ENCODE measurements around the gene METTL18.

The METTL18 gene

DNA sequence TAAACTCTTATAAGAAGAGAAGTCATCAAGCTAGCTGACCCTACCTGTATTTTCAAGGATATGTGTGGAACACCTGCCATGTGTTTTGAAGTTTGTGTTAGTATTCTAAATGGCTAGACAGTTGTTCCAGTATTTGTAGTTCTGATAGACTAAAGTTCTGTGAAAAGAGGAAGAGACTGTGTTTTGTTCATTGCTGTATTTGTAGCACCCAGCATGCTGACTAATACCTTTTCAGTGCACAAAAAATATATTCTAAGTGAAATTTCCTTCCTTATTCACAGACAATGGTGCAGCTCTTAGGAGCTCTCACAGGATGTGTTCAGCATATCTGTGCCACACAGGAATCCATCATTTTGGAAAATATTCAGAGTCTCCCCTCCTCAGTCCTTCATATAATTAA is 8.2 kb upstream of the METTL18 start:
- no peaks in the 10 kb centered on the region for H3K27me3 ChIP-seq (ENCODE audit: insufficient read depth, poor library complexity, severe bottlenecking)
- no peak overlapping the region for H3K27ac ChIP-seq (ENCODE audit: poor library complexity, severe bottlenecking)
- H3K4me1 ChIP-seq (ENCODE audit: insufficient read depth, poor library complexity, severe bottlenecking), result no peaks in the 10 kb centered on the region
- H3K9me3 ChIP-seq (ENCODE audit: severe bottlenecking), result no peaks in the 10 kb centered on the region
- DNase-seq (ENCODE audit: low spot score) (no peak), ATAC-seq (ENCODE audit: low read depth) (no peak)
- H3K4me3 ChIP-seq (ENCODE audit: severe bottlenecking), result no peak overlapping the region
- peaks cover 90% of the 10 kb centered on the region for H3K36me3 ChIP-seq (ENCODE audit: low read depth)
- TF ChIP-seq, protein P1, sequence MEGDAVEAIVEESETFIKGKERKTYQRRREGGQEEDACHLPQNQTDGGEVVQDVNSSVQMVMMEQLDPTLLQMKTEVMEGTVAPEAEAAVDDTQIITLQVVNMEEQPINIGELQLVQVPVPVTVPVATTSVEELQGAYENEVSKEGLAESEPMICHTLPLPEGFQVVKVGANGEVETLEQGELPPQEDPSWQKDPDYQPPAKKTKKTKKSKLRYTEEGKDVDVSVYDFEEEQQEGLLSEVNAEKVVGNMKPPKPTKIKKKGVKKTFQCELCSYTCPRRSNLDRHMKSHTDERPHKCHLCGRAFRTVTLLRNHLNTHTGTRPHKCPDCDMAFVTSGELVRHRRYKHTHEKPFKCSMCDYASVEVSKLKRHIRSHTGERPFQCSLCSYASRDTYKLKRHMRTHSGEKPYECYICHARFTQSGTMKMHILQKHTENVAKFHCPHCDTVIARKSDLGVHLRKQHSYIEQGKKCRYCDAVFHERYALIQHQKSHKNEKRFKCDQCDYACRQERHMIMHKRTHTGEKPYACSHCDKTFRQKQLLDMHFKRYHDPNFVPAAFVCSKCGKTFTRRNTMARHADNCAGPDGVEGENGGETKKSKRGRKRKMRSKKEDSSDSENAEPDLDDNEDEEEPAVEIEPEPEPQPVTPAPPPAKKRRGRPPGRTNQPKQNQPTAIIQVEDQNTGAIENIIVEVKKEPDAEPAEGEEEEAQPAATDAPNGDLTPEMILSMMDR (IDR thresholded peaks at IDR 0.05; ENCODE audit: poor library complexity, severe bottlenecking), result no peak

DNA sequence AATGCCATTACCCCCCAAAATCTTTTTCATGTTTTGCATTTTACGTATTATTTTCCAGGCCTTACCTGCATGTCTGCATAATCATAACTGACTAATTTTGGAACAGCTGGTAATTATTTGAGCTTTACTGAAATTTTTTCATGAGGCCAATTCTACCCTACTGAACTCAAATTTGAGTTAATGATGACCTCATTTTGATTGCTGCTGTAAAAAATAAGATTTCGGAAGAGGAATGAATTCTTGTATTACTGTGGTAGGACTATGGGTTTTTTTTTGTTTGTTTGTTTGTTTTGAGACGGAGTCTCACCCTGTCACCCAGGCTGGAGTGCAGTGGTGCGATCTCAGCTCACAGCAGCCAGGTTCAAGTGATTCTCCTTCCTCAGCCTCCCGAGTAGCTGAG is 2.6 kb upstream of the METTL18 start:
- no peak overlapping the region for H3K4me3 ChIP-seq (ENCODE audit: severe bottlenecking)
- DNase-seq (ENCODE audit: low spot score), result no peak

DNA sequence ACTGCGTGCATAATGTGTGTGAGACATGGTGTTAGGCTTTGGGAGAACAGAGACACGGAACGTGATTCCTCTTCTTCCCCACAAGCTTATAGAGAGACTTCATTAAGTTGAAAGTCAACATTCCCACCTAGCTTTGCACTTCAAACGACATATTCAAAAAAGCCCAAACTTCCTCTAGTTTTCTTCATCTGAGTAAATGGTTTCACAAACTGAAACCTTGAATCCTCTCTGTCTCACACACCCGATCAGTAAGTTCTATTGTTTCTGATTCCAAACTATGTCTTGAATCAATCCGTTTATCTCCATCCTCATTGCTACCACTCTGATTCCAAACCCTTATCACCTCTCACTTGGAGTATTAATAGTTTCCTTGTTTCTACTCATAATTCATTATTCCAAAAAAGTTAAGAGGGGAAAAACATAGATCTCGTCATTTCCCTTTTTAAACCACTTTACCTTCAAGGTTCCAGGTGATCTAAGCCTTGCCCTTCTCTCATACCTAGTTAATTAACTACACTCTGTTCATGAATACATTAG is 1.6 kb upstream of the METTL18 start:
- Histone ChIP-seq H3K4me1 (ENCODE audit: insufficient read depth, poor library complexity, severe bottlenecking) (peaks cover 8% of the 10 kb centered on the region), H3K27me3 (ENCODE audit: insufficient read depth, poor library complexity, severe bottlenecking) (no peaks in the 10 kb centered on the region), H3K36me3 (ENCODE audit: low read depth) (peaks cover 53% of the 10 kb centered on the region), H3K27ac (ENCODE audit: poor library complexity, severe bottlenecking) (no peak overlapping the region), H3K9me3 (ENCODE audit: severe bottlenecking) (no peaks in the 10 kb centered on the region), H3K4me3 (ENCODE audit: severe bottlenecking) (no peak overlapping the region)
- ATAC-seq (ENCODE audit: low read depth) (no peak), DNase-seq (ENCODE audit: low spot score) (no peak)
- TF ChIP-seq, protein P1 (IDR thresholded peaks at IDR 0.05; ENCODE audit: poor library complexity, severe bottlenecking), result no peak

More for the DNA sequence above, 2.6 kb upstream of the METTL18 start:
- H3K4me1 ChIP-seq (ENCODE audit: insufficient read depth, poor library complexity, severe bottlenecking), result peaks cover 8% of the 10 kb centered on the region
- TF ChIP-seq, protein P1 (IDR thresholded peaks at IDR 0.05; ENCODE audit: poor library complexity, severe bottlenecking), result no peak
- no peak overlapping the region for H3K27ac ChIP-seq (ENCODE audit: poor library complexity, severe bottlenecking)
- H3K36me3 ChIP-seq (ENCODE audit: low read depth), result peaks cover 57% of the 10 kb centered on the region
- ATAC-seq (ENCODE audit: low read depth), result no peak
- no peaks in the 10 kb centered on the region for H3K9me3 ChIP-seq (ENCODE audit: severe bottlenecking)
- H3K27me3 ChIP-seq (ENCODE audit: insufficient read depth, poor library complexity, severe bottlenecking), result no peaks in the 10 kb centered on the region

DNA sequence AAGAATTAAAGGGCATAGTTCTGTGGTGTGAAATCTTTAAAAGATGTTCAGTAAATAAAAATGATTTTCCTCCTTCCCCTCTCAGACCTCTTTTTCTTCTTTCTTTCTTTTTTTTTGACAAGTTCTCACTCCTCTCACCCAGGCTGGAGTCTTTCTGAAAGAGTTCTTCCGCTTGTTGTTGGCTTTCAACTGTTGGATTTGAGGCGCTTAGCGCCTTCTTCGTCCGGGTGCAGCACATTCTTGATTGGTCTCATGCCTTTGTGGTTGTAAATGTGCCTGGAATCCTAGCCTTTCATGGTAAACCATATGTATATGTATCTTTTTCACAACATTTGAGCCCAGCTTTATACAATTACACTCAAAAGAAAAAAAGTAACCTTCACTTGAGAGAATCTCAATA is 980 bp upstream of the METTL18 start:
- ATAC-seq (ENCODE audit: low read depth), result no peak

DNA sequence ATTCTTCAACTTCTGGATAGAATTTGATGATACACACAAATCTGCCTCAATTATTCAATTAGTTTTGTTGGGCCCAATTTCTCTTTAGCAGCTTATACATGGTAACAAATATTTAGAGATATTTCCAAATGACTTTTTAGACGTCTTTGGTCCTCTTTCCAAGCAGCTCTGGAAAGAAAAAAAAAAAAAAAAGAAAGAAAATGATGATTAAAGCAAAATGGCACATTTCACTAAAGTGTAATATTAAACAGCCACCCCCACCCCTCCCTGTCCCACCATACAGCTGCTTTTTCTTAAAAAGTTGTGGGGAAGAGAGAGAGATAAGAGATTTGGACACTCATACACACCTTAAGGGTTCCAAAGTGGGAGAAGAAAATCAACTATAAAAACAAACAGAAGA is 977 bp downstream of the METTL18 start:
- Histone ChIP-seq H3K9me3 (ENCODE audit: severe bottlenecking) (no peaks in the 10 kb centered on the region), H3K4me1 (ENCODE audit: insufficient read depth, poor library complexity, severe bottlenecking) (peaks cover 8% of the 10 kb centered on the region), H3K27me3 (ENCODE audit: insufficient read depth, poor library complexity, severe bottlenecking) (no peaks in the 10 kb centered on the region), H3K27ac (ENCODE audit: poor library complexity, severe bottlenecking) (peak overlapping the region; percentile 58), H3K4me3 (ENCODE audit: severe bottlenecking) (peak overlapping the region; percentile 74), H3K36me3 (ENCODE audit: low read depth) (peaks cover 28% of the 10 kb centered on the region)
- ATAC-seq (ENCODE audit: low read depth) (no peak), DNase-seq (ENCODE audit: low spot score) (no peak)
- TF ChIP-seq, protein P1 (IDR thresholded peaks at IDR 0.05; ENCODE audit: poor library complexity, severe bottlenecking), result no peak

More for the DNA sequence above, 980 bp upstream of the METTL18 start:
- H3K9me3 ChIP-seq (ENCODE audit: severe bottlenecking), result no peaks in the 10 kb centered on the region
- peaks cover 8% of the 10 kb centered on the region for H3K4me1 ChIP-seq (ENCODE audit: insufficient read depth, poor library complexity, severe bottlenecking)
- no peak for DNase-seq (ENCODE audit: low spot score)
- peaks cover 48% of the 10 kb centered on the region for H3K36me3 ChIP-seq (ENCODE audit: low read depth)
- TF ChIP-seq, protein P1 (IDR thresholded peaks at IDR 0.05; ENCODE audit: poor library complexity, severe bottlenecking), result no peak
- H3K27me3 ChIP-seq (ENCODE audit: insufficient read depth, poor library complexity, severe bottlenecking), result no peaks in the 10 kb centered on the region
- peak overlapping the region; percentile 74 for H3K4me3 ChIP-seq (ENCODE audit: severe bottlenecking)
- peak overlapping the region; percentile 58 for H3K27ac ChIP-seq (ENCODE audit: poor library complexity, severe bottlenecking)

All from RWPE2 (cell line).